NCI-H524 treated with DMSO at 0.1 percent for 48 hours (cell line): ENCODE measurements around the gene TCF4.

Source experiments
- DNase-seq: peaks from one replicate; lab custom pipeline; 2025; lab: John Stamatoyannopoulos, UW

Gene TCF4

GRCh38 chr18:55503167-55503820, 84.7 kb downstream of the TCF4 start:
- DNase-seq, result no peak

- DNase-seq, result no peak
These were observed 85.8 kb downstream of the TCF4 start for GRCh38 chr18:55501982-55502710.

- DNase-seq, result no peak
These were observed 86.4 kb downstream of the TCF4 start for GRCh38 chr18:55501579-55501978.

- DNase-seq, result no peak
These were observed 87.5 kb downstream of the TCF4 start for GRCh38 chr18:55500316-55501086.

- DNase-seq, result no peak
These were observed 88.5 kb downstream of the TCF4 start for GRCh38 chr18:55499526-55499925.

GRCh38 chr18:55497825-55498403, 90.1 kb downstream of the TCF4 start:
- DNase-seq, result no peak

- no peak for DNase-seq
These were observed 93.1 kb downstream of the TCF4 start for GRCh38 chr18:55494899-55495298.

- no peak for DNase-seq
These were observed 93.6 kb downstream of the TCF4 start for GRCh38 chr18:55494441-55494840.

- no peak for DNase-seq
These were observed 96.4 kb downstream of the TCF4 start for GRCh38 chr18:55491616-55492015.

- no peak for DNase-seq
These were observed 98.7 kb downstream of the TCF4 start for GRCh38 chr18:55489034-55489986.

- no peak for DNase-seq
These were observed 99.5 kb downstream of the TCF4 start for GRCh38 chr18:55488473-55488872.

GRCh38 chr18:55487997-55488396, 100.0 kb downstream of the TCF4 start:
- DNase-seq, result no peak

GRCh38 chr18:55486936-55487335, 101.1 kb downstream of the TCF4 start:
- no peak for DNase-seq

- no peak for DNase-seq
These were observed 102.3 kb downstream of the TCF4 start for GRCh38 chr18:55485666-55486065.

- no peak for DNase-seq
These were observed 103.2 kb downstream of the TCF4 start for GRCh38 chr18:55484773-55485172.

GRCh38 chr18:55483266-55483871, 104.6 kb downstream of the TCF4 start:
- DNase-seq, result no peak

GRCh38 chr18:55479656-55480420, 108.2 kb downstream of the TCF4 start:
- no peak for DNase-seq

- no peak for DNase-seq
These were observed 110.0 kb downstream of the TCF4 start for GRCh38 chr18:55477860-55478581.

- DNase-seq, result no peak
These were observed 110.5 kb downstream of the TCF4 start for GRCh38 chr18:55477499-55477859.

GRCh38 chr18:55475916-55476315, 112.1 kb downstream of the TCF4 start:
- DNase-seq, result no peak
